Esophagus squamous epithelium (tissue), 5 donors: ENCODE results near the gene MATK. TPM values are rescaled to one million over a fixed set of nuclear protein-coding genes. Genes with fewer than 3 reads are reported as not detected.

Experiments
- DNase-seq: peaks from one replicate; lab custom pipeline; 2025; lab: John Stamatoyannopoulos, UW
- H3K27ac ChIP-seq, 4 donors: fragments of 200-600 bp; sonication (generic); one replicate each; pipeline ENCODE4 v1.5.1; 2016 to 2019; ENCODE audit warnings: mild to moderate bottlenecking in 1 of 4
- H3K27me3 ChIP-seq, 4 donors: fragments of 200-600 bp; sonication (generic); 1 replicate in 3 of 4; 2 replicates in 1 of 4; pipeline versions ENCODE4 v1.5.1 to v1.6.0; 2017 to 2021; ENCODE audit warnings: antibody characterized with exemption in 1 of 4
- H3K36me3 ChIP-seq, 3 donors: fragments of 200-600 bp; sonication (generic); one replicate each; pipeline ENCODE4 v1.5.1; 2016 to 2019
- H3K4me1 ChIP-seq, 3 donors: fragments of 200-600 bp; sonication (generic); one replicate each; pipeline ENCODE4 v1.5.1; 2017 to 2019
- H3K4me3 ChIP-seq, 4 donors: fragments of 200-600 bp; sonication (generic); 1 replicate in 3 of 4; 2 replicates in 1 of 4; pipeline ENCODE4 v1.5.1; 2016 to 2019; ENCODE audit warnings: mild to moderate bottlenecking in 2 of 4, moderate library complexity in 1 of 4
- H3K9me3 ChIP-seq, 3 donors: fragments of 200-600 bp; sonication (generic); one replicate each; pipeline ENCODE4 v1.5.1; 2016 to 2019
- POLR2A ChIP-seq, 4 donors: fragments of 450-650 bp; IDR thresholded peaks; one replicate each; pipeline ENCODE4 v1.6.1; 2017; ENCODE audit warnings: antibody characterized with exemption in 4 of 4, mild to moderate bottlenecking in 4 of 4, moderate library complexity in 3 of 4
- WGBS, 2 donors: methylation state at CpG; one replicate each; pipeline ENCODE4 v1.1.5; 2018; 5-methylcytosine and 5-hydroxymethylcytosine counted together
- intact Hi-C: fragments of 100-400 bp; cut with DNase I; formaldehyde crosslinking; loops from one replicate; pipeline ENCODE4 v1.15.0; 2022
- total RNA-seq, 4 donors: library from RNA; depleted of rRNA; stranded (reverse); fragments of >200 nt; gene quantifications; one replicate each; pipeline ENCODE4 v1.1.0, GENCODE V29; 2016
- TF ChIP-seq, protein P1 (sequence below), 6 experiments: fragments of 450-650 bp in 4 of 6; fragments of 200-600 bp in 2 of 6; sonication (generic) in 2 of 6; IDR thresholded peaks; one replicate each; pipeline ENCODE4 v1.5.1; 2016 to 2019; ENCODE audit warnings: antibody characterized with exemption in 6 of 6, mild to moderate bottlenecking in 4 of 6, moderate library complexity in 4 of 6
- donor health status: DM: yes; HTN: yes; CAD: no.

The MATK gene
- total RNA-seq, 4 donors from 2014 or later = 1.1 to 4.4 (median 2.1) TPM; not detected in 1

DNA sequence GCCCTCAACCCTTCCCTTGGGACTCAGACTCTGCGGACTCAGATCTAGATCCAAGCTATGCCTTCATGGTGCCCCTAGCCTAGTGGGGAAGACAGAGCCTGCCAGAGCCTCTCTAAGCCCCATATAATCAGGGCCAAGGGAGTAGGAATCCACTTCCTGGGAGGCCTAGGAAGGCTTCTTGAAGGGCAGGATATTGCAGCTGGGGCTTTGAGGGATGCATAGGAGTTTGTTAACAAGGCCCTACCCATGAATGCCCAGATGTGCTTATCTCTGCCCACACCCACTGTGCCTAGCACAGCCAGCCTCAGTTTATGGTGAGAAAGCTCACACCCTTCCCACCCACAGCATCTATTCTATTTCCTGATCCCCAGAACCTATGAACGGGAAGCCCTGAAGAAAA is 36.0 kb downstream of the MATK start:
- Histone ChIP-seq H3K36me3 (peaks cover 18 to 54% (median 22%) of the 10 kb centered on the region in 3 donors), H3K27me3 (peaks cover 0 to 6% (median 0%) of the 10 kb centered on the region in 4 donors), H3K9me3 (no peaks in the 10 kb centered on the region), H3K4me3 (no peak overlapping the region), H3K27ac (no peak overlapping the region), H3K4me1 (no peaks in the 10 kb centered on the region)
- TF ChIP-seq, protein P1, sequence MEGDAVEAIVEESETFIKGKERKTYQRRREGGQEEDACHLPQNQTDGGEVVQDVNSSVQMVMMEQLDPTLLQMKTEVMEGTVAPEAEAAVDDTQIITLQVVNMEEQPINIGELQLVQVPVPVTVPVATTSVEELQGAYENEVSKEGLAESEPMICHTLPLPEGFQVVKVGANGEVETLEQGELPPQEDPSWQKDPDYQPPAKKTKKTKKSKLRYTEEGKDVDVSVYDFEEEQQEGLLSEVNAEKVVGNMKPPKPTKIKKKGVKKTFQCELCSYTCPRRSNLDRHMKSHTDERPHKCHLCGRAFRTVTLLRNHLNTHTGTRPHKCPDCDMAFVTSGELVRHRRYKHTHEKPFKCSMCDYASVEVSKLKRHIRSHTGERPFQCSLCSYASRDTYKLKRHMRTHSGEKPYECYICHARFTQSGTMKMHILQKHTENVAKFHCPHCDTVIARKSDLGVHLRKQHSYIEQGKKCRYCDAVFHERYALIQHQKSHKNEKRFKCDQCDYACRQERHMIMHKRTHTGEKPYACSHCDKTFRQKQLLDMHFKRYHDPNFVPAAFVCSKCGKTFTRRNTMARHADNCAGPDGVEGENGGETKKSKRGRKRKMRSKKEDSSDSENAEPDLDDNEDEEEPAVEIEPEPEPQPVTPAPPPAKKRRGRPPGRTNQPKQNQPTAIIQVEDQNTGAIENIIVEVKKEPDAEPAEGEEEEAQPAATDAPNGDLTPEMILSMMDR (IDR thresholded peaks at IDR 0.05) = no peak
- no peak for TF ChIP-seq POLR2A (IDR thresholded peaks at IDR 0.05)
- WGBS, 2 donors = 95 to 100% methylated on average over 2 of the region's 2 CpGs
- intact Hi-C loops = no loop called here
- DNase-seq = no peak

DNA sequence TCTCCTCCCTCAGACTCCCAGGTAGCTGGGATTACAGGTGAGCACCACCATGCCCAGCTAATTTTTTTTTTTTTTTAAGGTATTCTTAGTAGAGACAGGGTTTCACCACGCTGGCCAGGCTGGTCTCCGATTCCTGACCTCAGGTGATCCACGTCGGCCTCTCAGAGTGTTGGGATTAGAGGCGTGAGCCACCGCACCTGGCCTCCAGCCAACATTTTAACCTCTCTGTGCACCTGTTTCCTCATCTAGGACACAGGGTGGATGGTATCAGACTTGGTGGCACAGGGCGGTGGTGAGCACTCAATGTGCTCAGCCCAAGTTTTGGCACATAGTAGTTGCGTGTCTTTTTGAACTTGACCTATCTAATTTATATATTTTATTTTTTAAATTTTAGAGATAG is 37.2 kb downstream of the MATK start:
- Histone ChIP-seq H3K4me3 (no peak overlapping the region), H3K4me1 (no peaks in the 10 kb centered on the region), H3K36me3 (peaks cover 18 to 49% (median 22%) of the 10 kb centered on the region in 3 donors), H3K27ac (no peak overlapping the region), H3K9me3 (no peaks in the 10 kb centered on the region), H3K27me3 (peaks cover 0 to 6% (median 0%) of the 10 kb centered on the region in 4 donors)
- no peak for DNase-seq
- WGBS, 2 donors = 65 to 87% methylated on average over 8 of the region's 8 CpGs
- TF ChIP-seq POLR2A (IDR thresholded peaks at IDR 0.05) = no peak
- TF ChIP-seq, protein P1 (IDR thresholded peaks at IDR 0.05) = no peak
- intact Hi-C loops = no loop called here

DNA sequence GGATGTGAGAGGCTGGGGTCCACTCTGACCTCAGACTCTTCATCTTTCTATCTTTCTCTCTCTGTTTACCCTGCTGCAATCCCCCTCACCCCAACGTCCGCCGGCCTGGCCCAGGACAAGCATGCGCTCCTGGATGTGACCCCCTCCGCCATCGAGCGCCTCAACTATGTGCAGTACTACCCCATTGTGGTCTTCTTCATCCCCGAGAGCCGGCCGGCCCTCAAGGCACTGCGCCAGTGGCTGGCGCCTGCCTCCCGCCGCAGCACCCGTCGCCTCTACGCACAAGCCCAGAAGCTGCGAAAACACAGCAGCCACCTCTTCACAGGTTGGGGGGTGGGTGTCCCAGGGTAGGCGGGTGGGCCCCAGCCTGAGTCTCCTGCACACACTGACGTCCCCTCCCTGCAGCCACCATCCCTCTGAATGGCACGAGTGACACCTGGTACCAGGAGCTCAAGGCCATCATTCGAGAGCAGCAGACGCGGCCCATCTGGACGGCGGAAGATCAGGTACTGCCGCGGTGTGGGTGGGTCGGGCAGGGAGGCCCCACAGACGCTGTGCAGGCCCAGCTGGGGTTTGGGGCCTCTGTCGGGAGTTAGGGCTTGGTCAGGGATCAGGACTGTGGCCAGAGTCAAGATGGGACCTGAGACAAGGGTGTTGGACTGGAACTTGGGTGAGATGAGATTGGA is 39.7 kb downstream of the MATK start:
- Histone ChIP-seq H3K27ac (no peak overlapping the region), H3K4me1 (no peaks in the 10 kb centered on the region), H3K27me3 (peaks cover 0 to 6% (median 0%) of the 10 kb centered on the region in 4 donors), H3K36me3 (peaks cover 9 to 24% (median 16%) of the 10 kb centered on the region in 3 donors), H3K4me3 (no peak overlapping the region), H3K9me3 (no peaks in the 10 kb centered on the region)
- intact Hi-C loops = no loop called here
- WGBS, 2 donors = 65 to 71% methylated on average over 19 to 20 of the region's 31 CpGs
- no peak for DNase-seq
- TF ChIP-seq, protein P1 (IDR thresholded peaks at IDR 0.05) = no peak
- TF ChIP-seq POLR2A (IDR thresholded peaks at IDR 0.05) = no peak

DNA sequence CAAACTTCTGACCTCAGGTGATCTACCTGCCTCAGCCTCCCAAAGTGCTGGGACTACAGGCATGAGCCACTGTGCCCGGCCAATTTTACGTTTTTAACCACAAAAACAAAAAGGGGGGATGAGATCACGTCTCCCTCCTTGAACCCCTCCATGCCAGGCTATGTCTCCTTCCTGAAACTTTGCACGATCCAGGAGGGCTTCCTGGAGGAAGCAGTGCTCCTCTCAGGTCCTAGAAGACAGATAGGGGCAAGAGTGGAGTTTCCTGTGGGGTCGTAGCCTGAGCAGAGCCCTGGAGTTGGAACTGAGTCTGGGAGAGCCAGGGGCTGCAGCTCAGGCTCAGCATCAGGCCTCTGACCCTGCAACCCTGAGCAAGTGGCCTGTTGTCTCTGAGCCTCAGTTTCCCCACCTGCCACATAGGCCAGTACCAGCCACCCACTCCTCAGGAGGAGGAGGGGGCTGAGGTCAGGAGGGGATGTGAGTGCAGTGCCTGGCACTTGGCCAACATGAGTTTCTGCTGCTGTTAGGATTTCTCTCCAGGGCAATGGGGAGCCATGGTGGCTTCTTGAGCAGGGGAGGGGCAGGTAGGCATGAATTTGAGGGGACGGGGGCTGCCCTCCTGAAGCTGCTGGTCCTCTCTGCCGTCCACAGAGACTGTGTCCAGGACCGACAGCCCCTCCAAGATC is 40.7 kb downstream of the MATK start:
- whole genome bisulfite sequencing, 2 donors = 60 to 80% methylated on average over 1 to 6 of the region's 8 CpGs
- H3K4me1 ChIP-seq = no peaks in the 10 kb centered on the region
- H3K27me3 ChIP-seq = peaks cover 0 to 6% (median 0%) of the 10 kb centered on the region in 4 donors
- no peak for DNase-seq
- no peak overlapping the region for H3K27ac ChIP-seq
- H3K9me3 ChIP-seq = no peaks in the 10 kb centered on the region
- intact Hi-C loops = no loop called here
- TF ChIP-seq, protein P1 (IDR thresholded peaks at IDR 0.05) = no peak
- no peak for TF ChIP-seq POLR2A (IDR thresholded peaks at IDR 0.05)
- peaks cover 7 to 14% (median 8%) of the 10 kb centered on the region in 3 donors for H3K36me3 ChIP-seq
- no peak overlapping the region for H3K4me3 ChIP-seq

DNA sequence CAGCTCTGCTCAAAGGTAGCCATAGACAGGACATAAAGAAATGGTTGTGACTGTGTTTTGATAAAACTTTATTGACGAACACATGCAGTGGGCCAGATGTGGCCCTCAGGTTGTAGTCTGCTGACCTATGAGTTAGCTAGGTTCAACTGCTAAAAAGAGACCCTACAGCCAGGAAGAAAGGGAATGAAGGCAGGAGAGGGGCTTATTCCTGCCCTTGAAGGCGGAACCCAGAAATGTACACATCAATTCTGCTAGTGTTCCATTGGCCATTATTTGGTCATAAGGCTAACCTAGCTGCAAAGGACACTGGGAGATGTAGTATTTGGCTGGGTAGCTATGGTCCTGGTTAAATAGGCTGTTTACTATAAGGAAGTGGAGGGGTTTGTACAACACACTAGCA is 42.7 kb downstream of the MATK start:
- peaks cover 0 to 6% (median 0%) of the 10 kb centered on the region in 4 donors for H3K27me3 ChIP-seq
- DNase-seq = no peak
- 89 to 92% methylated on average over 2 of the region's 2 CpGs for WGBS, 2 donors
- H3K36me3 ChIP-seq = peaks cover 0 to 8% (median 0%) of the 10 kb centered on the region in 3 donors
- no peaks in the 10 kb centered on the region for H3K4me1 ChIP-seq
- intact Hi-C loops = no loop called here
- no peak for TF ChIP-seq POLR2A (IDR thresholded peaks at IDR 0.05)
- TF ChIP-seq, protein P1 (IDR thresholded peaks at IDR 0.05) = no peak
- H3K4me3 ChIP-seq = no peak overlapping the region
- H3K9me3 ChIP-seq = no peaks in the 10 kb centered on the region
- H3K27ac ChIP-seq = no peak overlapping the region
